Ramos (cell line): ENCODE measurements around the gene PAPOLA.

Experiments
- in situ Hi-C: fragments of 300-500 bp; cut with MboI; formaldehyde crosslinking; loops from one replicate; pipeline ENCODE4 v1.14.3; 2022; ENCODE audit warnings: low sequenced_read_pairs; ENCODE audit not compliant: unreplicated experiment

PAPOLA gene

DNA sequence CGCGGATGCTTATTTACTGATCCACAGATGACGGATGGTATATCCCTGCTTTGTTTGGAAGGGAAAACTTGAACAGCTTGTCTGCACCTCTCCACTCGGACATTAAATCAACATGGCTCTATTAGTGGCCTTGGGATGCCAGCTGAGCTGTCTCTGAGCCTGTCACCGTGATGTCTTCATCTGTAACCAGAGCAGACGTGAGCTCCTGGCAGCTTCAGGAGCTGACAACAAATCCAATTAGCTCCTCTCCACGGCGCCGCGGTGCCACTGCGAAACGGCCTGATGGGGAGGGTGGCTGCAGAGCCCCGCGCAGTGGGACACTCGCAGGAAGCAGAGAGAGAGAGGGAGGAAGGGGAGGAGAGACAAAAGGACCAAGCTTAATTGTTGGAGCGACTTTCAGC lies 112.3 kb downstream of the PAPOLA start:
- in situ Hi-C loops: no loop called here

GRCh38 chr14:96616161-96616721 lies 114.1 kb downstream of the PAPOLA start:
- in situ Hi-C loops: no loop called here
